ENCODE measurements around the gene PTPRJ. TPM values are rescaled to one million over a fixed set of nuclear protein-coding genes. Genes with fewer than 3 reads are reported as not detected.
A peak's percentile ranks its signal among the peaks of the same experiment; 100 is the strongest.
"Not testable (repeated sequence)": the region's sequence is repeated elsewhere in the genome, so short reads cannot be mapped to it uniquely, and the experiment has no call there.

Gene PTPRJ
- total RNA-seq, 1 donor from 2014 or later = 34.9 TPM

GRCh38 chr11:48129697-48130395, 149.5 kb downstream of the PTPRJ start:
- no peak overlapping the region for H3K27ac ChIP-seq
- H3K9me3 ChIP-seq = no peaks in the 10 kb centered on the region
- intact Hi-C loops (cut with DNase I) = no loop called here
- peaks cover 56% of the 10 kb centered on the region for H3K36me3 ChIP-seq
- DNase-seq = no peak
- no peak overlapping the region for H3K4me3 ChIP-seq
- peak; percentile 70 for ATAC-seq
- TF ChIP-seq CTCF (IDR thresholded peaks at IDR 0.05) = no peak
- no peaks in the 10 kb centered on the region for H3K27me3 ChIP-seq
- H3K4me1 ChIP-seq = no peaks in the 10 kb centered on the region

GRCh38 chr11:48134221-48134922, 154.0 kb downstream of the PTPRJ start:
- H3K4me1 ChIP-seq = no peaks in the 10 kb centered on the region

GRCh38 chr11:48138222-48138621, 157.9 kb downstream of the PTPRJ start:
- no peak for TF ChIP-seq CTCF (IDR thresholded peaks at IDR 0.05)
- Histone ChIP-seq H3K27ac (no peak overlapping the region), H3K4me3 (no peak overlapping the region), H3K27me3 (no peaks in the 10 kb centered on the region), H3K9me3 (no peaks in the 10 kb centered on the region), H3K36me3 (peaks cover 21% of the 10 kb centered on the region), H3K4me1 (no peaks in the 10 kb centered on the region)
- DNase-seq (no peak), ATAC-seq (no peak)
- intact Hi-C loops (cut with DNase I) = no loop called here

More at GRCh38 chr11:48134221-48134922, 154.0 kb downstream of the PTPRJ start:
- ATAC-seq = no peak
- Histone ChIP-seq H3K4me3 (no peak overlapping the region), H3K9me3 (no peaks in the 10 kb centered on the region), H3K27me3 (no peaks in the 10 kb centered on the region), H3K27ac (no peak overlapping the region), H3K36me3 (peaks cover 18% of the 10 kb centered on the region)
- intact Hi-C loops (cut with DNase I) = no loop called here
- no peak for TF ChIP-seq CTCF (IDR thresholded peaks at IDR 0.05)
- no peak for DNase-seq

GRCh38 chr11:48139896-48140295, 159.5 kb downstream of the PTPRJ start:
- H3K4me3 ChIP-seq; ATAC-seq; H3K9me3 ChIP-seq; H3K4me1 ChIP-seq; H3K27me3 ChIP-seq; intact Hi-C loops (cut with DNase I); H3K27ac ChIP-seq; DNase-seq: not testable (repeated sequence)
- peaks cover 29% of the 10 kb centered on the region for H3K36me3 ChIP-seq

GRCh38 chr11:48141475-48142122, 161.2 kb downstream of the PTPRJ start:
- DNase-seq (no peak), ATAC-seq (peak; percentile 29)
- intact Hi-C loops (cut with DNase I) = no loop called here

More at GRCh38 chr11:48141475-48142122, 161.2 kb downstream of the PTPRJ start:
- Histone ChIP-seq H3K27me3 (no peaks in the 10 kb centered on the region), H3K4me1 (no peaks in the 10 kb centered on the region), H3K4me3 (no peak overlapping the region), H3K36me3 (peaks cover 40% of the 10 kb centered on the region), H3K9me3 (no peaks in the 10 kb centered on the region), H3K27ac (no peak overlapping the region)
- no peak for TF ChIP-seq CTCF (IDR thresholded peaks at IDR 0.05)
